GM21737 (cell line): ENCODE data around the gene VPS50.
"Not testable (repeated sequence)": the region's sequence is repeated elsewhere in the genome, so short reads cannot be mapped to it uniquely, and the experiment has no call there.

Source experiments
- ATAC-seq: cut with Tn5 transposase; IDR thresholded peaks from one replicate; pipeline ENCODE4 v1.9.1; 2021; ENCODE audit warnings: mild to moderate bottlenecking, moderate library complexity; ENCODE audit not compliant: unreplicated experiment

Gene VPS50

GRCh38 chr7:93239824-93240223, 7.7 kb downstream of the VPS50 start:
- no peak for ATAC-seq

DNA sequence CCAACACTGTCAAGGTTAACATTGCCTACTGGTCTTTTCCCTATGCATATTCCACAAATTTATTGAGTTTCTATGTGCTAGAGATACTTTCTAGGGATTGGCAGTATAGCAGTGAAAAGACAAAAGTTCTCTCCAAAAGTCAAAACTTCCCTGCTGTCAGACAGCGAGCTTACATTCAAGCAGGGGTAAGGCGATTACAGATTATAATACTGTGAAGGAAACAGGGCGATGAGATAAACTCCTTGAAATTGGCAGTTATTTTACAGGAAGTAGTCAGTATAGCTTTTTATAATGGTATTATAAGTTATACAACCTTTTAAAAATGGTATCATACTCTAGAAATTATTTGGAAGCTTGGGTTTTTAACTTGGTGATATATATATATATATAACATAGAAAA, 9.9 kb downstream of the VPS50 start:
- no peak for ATAC-seq

DNA sequence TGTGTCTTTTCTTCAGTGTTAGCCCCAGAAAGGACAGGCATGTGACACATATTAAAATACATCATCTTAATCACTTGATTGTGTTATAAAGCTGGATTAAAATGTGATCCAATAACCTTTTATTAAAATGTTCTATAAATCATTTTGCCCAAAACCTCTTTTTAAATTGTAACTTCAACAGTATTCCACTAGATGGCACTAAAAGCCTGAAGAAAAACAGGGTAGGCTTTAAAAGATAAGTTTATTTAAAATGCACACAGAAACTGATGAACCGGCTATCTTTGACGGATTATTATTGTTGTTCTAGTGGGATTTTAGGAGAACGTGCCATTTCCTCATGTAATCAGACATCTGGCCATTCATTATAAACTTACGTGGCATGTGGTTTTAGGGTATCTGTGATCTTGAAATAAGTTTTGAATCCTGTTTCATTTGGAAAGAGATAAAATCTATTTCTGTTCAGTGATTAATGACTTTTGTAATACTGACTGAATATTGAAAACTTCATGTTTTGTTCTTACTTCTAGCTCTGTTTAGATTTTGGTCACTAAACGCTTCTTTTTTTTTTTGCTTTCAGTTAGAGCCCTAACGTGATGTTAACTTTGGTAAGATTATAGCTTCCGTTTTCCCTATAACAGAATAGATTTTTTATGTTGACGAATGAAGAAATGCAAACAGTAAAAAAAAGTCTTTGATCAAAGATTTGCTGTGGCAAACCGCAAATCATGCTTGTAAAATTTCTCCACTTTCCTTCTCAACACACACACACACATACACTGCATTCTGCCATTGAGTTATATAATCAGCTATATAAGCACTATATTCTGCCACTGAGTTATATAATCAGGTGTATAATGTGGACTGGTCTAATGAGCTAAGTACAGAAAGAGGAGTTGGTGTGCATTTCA, 13.6 kb downstream of the VPS50 start:
- ATAC-seq, result no peak

- ATAC-seq, result no peak
Observed at GRCh38 chr7:93249491-93250148, 17.5 kb downstream of the VPS50 start.

DNA sequence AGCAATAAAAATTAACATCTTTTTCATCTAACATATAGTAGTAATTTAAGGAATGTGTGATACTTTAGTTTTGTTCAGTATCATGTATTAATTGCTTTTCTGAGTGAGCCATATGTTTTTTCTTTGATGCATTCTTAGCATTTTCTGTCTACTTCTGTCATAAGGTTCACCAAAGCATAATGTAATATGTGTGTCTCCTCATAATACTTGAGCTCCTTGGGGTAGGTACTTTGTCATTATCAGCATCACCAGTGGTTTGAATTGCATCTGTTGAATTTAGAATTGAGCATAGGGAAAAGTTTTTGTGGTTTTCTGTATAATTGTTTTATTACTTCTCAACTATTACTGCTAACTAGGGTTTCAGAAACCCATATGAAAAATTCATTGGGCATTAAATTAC, 26.5 kb downstream of the VPS50 start:
- ATAC-seq, result no peak

- no peak for ATAC-seq
Observed at GRCh38 chr7:93262535-93262934, 30.4 kb downstream of the VPS50 start.

DNA sequence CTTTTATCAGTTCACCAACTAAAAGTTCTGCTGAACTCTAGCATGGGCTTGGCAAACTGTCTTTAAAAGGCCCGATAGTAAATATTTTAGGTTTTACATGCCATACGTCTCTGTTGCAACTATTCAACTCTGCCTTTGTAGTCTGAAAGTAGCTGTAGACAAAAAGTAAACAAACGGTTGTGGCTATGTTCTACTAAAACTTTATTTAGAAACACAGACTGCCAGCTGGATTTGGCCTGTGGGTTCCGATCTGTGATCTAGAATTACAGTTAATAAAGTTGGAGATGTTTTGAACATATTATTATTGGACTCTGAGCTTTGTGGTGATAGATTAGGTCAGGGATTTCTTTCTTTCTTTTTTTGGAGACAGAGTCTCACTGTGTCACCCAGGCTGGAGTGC, 33.1 kb downstream of the VPS50 start:
- no peak for ATAC-seq

DNA sequence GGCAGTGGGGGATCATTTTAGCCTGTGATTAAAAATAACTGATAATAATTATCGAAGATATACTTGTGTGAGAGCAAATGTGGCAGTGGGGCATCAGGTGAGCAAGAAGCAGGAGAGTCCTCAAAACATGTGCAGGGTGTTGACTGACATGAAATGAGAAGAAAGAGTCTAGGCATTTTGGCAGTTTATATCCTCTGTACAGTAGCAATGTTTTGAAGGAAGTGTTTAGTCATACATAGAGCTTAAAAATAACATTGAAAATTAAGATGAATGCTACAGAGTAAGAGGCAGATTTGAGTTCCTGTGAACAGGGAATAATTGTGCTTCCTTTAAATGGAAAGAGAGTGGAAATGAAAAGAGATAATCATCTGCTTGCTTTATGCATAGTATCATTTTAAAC, 47.4 kb downstream of the VPS50 start:
- no peak for ATAC-seq

- no peak for ATAC-seq
Observed at GRCh38 chr7:93284908-93285307, 52.7 kb downstream of the VPS50 start.

DNA sequence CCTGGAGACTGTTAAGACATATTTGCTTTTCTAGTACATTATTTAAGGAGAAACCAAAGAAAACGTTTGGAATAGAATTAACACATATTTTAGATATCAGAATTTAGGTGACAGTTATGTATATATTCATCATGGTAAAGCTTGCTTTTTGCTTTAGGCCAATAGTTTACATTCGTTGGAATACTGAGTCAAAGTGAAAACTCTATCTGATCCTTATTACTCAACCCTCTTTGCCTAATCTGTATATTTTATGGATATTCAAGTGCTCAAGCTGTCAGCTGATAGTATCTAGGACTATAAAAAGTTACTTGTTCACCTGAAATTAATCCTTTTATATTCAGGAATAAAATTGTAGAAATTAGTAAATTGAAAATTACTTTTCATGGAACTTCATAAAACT, 61.1 kb downstream of the VPS50 start:
- no peak for ATAC-seq

DNA sequence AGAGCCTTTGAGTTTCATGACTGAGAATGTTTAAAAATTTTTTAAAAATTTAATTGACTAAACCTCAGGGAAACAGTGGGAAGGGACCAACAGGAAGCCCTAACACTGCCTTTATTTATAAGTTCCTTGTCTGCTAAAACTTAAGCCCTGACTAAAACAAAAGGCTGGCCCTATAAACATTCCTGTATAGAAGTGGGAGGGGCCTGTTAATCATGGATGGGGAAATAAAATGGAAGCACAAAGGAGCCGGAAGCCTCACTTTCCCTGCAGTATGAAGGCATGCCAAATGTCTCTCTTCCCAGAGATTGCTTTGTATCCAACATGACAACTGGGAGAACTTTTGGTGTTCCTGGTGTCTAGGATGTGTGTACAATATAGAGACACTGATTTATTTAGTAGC, 66.0 kb downstream of the VPS50 start:
- no peak for ATAC-seq

GRCh38 chr7:93298671-93299070, 66.5 kb downstream of the VPS50 start:
- ATAC-seq, result no peak

GRCh38 chr7:93301736-93302135, 69.6 kb downstream of the VPS50 start:
- ATAC-seq, result no peak

GRCh38 chr7:93307131-93307660, 75.0 kb downstream of the VPS50 start:
- no peak for ATAC-seq

DNA sequence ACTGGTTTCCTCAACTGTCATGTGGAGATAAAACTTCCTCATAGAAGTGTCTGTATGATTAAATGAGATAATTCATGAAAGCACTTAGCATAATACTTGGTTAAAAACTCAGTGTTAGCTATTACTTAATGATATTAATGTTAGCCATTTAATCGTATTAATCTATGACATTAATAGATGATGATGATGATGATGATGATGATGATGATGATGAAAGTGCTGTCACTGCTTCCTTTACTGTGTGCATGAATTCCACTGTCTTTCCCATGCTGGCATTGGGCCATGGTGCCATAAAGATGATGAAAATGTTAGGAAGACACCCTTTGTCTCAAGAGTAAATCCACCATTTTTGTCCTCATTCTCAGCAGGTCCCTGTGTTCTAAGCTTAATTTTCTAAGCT, 75.8 kb downstream of the VPS50 start:
- no peak for ATAC-seq

- no peak for ATAC-seq
Observed at GRCh38 chr7:93310346-93310745, 78.2 kb downstream of the VPS50 start.

DNA sequence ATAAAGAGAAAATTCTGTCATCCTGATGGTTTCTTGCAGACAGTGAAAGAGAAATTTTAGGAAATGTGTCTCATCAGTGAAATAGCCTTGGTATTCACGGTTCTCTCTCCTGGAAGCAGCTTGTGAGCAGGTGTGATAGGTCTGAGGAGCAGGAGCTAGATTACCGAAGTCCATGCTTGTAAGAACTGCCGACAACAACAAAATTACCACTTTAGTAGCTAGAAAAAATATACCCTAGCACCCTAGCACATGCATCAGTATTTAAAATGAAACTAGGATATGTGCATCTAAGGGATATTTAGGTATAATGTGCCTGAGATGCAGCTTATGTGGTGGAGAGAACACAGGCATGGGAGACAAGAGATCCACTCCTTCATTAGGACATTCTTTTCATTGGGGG, 82.3 kb downstream of the VPS50 start:
- ATAC-seq, result no peak

DNA sequence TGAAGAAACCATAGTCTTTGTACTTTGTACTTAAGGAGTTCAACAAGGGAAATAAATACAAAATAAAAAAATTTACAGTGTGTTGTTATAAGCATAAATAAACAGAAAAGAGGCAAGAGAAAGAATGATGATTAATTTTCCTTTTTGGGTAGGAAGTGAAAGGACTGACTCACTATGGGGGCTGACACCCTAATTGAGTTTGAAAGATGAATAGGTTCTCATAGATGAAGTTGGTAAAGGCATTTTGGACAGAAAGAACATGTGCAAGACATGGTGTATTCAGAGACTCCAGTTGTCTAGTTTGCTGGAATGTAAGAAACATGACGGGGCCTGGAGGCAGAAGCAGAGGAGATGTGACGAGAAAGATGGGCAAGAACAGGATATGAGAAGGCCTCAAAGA, 83.7 kb downstream of the VPS50 start:
- ATAC-seq, result no peak

DNA sequence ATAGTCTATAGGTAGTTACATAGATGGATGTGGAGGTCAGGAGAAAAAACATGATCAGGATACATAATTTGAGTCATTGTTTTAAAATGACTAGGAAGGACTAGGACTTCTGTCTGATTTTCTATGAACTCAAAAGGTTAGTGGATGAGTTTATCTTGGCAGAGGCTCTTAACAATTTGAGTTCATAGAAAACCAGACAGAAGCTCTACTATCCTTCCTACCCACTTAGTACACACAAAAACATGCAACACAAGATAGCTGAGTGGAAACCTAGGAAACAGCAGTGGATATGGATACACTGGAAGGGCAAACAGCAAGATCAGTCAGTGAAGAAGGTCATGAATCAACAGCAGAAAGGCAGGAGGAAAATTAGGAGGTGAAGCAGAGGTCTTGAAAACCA, 84.6 kb downstream of the VPS50 start:
- ATAC-seq, result no peak

GRCh38 chr7:93320887-93321286, 88.7 kb downstream of the VPS50 start:
- no peak for ATAC-seq

- not testable (repeated sequence) for ATAC-seq
Observed at GRCh38 chr7:93326291-93326690, 94.1 kb downstream of the VPS50 start.

- no peak for ATAC-seq
Observed at GRCh38 chr7:93327006-93327633, 95.0 kb downstream of the VPS50 start.
